GM21619 (cell line): ENCODE data around the gene GNAT2.

Experiments used
- ATAC-seq: cut with Tn5 transposase; IDR thresholded peaks from one replicate; pipeline ENCODE4 v1.9.1; 2021; ENCODE audit not compliant: unreplicated experiment

GNAT2 gene

DNA sequence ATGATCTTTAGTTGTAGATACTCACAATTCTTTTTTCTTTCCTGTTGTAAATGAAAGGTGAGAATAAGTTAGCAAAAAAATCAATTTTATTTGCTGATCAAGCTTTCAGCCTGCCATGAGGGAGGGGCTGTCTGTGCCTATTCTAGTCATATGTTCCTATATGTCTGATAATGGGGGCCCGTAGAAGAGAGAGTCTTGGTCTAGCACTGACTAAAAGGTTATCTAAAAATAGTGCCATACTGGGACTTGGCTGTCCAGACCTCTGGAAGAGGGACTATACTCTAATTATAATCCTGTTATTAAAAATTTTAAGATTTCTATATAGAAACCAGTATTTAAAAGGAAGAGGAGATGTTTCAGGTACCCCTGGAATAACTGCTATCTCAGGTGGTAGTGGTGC is 52.4 kb downstream of the GNAT2 start:
- no peak for ATAC-seq

- no peak for ATAC-seq
These were observed 54.2 kb downstream of the GNAT2 start for GRCh38 chr1:109565241-109565640.

DNA sequence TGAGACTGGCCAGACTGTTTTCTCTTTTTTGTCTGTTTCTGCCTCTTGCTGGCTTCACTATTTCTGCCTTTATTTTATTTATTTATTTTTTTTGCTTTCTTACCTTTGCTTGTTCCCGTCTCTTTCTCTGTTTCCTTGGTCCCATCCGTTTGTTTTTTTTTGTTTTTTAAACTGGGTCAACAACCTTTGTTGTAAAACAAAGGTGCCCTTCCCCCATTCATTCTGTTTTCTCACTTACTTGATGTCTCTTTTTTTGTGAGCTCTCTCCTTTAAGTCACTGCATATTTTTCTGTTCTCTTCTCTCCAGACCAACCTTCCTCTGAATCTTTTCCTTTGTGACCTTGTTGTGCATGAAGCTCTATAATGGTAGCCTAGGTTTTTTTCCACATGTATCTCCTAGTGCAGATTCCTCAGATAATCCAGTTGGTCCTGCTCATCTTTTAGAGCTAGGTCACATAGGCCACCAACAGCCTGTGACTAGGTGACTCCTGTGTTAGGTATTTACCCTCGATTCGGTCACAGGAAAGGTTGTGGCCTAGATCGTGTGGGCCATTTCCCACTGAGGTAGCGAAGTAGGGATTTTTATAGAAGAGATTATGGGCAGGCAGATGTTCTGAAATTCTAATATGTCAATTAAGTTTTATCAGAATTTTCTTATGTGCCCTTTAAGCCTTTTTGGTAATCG is 55.1 kb downstream of the GNAT2 start:
- ATAC-seq = no peak

DNA sequence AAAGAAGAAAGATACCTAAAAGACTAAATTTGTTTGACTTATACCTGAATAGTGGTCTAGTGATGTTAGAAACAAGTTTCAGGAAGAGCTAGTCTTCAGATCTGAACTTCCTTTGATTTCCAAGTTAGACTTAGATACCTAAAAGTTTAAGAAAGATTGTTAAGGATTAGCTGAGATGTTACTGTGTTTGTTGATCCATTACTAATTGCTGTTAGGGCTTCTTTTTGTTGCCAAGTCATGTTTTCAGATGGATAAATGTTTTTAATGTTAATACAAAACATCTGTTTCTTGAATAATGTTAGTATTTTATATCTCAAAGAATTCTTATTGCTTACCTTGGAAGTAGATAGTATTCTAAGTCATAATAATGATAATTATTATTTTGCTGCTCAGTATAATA is 59.4 kb downstream of the GNAT2 start:
- no peak for ATAC-seq

GRCh38 chr1:109557520-109557919 is 61.9 kb downstream of the GNAT2 start:
- no peak for ATAC-seq

GRCh38 chr1:109556563-109556962 is 62.9 kb downstream of the GNAT2 start:
- no peak for ATAC-seq
